Ammon's horn (tissue), 1 donor: ENCODE results near the gene CDCA7.
A peak's percentile ranks its signal among the peaks of the same experiment; 100 is the strongest.
"Not testable (repeated sequence)": the region's sequence is repeated elsewhere in the genome, so short reads cannot be mapped to it uniquely, and the experiment has no call there.

Source experiments
- DNase-seq: peaks from one replicate; pipeline ENCODE4 v3.0.0-alpha.2; 2016; ENCODE audit warnings: low spot score

The CDCA7 gene

DNA sequence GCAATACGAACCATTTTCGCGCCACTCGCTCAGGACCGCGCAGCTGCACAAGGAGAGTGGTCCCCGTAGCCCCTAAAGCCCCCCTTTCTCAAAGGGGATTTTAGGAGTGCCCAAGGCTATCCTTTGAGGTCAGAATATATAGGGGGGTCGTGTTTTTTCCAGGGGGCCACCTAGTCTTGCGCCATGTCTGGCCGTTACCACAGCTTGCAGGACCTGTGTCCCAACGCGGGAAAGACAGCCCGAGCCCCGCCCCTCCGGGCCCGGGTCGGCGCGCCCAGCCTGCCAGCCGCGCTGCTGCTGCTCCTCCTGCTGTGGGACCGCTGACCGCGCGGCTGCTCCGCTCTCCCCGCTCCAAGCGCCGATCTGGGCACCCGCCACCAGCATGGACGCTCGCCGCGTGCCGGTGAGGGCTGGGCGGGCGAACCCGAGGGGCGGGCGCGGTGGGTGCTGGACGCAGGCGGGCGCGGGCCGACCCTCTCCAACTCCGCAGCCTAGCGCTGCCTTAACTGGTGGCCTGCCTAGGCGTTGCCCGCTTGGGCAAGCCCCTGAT is at the start of gene CDCA7:
Gene CDCA7, plus strand, starts transcription at position 291 of the 550 bp plus-strand sequence. Its CDS starts 92 bp downstream, at position 383.
- peak; percentile 15 for DNase-seq

DNA sequence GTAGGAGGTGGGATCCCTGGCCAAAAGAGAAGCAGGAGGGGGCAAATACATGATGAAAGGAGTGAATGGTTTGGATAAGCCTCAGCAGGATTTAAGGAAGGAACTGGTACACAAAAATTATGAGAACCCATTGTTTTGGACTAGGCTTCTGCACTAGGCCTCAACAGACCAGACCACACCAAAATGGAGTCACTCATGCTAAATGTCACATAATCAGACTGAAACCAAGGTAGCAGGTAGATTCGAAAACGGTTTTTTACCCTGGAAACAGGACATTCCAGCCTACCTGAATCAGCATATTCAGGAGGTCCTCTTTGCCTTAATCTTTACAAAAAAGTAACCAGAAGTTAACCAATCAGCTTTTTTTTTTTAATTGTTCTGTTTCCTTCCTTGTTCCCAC is 49.4 kb upstream of the CDCA7 start:
- no peak for DNase-seq

DNA sequence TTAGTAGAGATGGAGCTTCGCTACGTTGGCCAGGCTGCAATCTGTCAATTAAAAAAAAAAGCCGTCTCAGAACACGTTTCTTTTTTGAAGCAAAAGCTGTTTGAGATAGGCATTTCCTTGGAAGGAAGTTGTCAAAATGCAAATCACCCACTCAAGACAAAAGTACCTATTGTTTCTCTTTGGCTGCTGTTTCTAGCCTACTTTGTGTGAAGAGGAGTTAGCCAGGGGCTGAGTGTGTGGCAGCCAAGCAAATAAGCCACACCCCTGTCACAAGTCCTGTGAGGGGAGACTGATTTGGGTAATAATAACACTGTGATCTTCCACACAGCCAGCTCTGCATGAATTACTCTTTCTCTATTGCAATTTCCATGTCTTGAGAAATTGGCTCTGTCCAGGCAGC is 47.4 kb upstream of the CDCA7 start:
- DNase-seq, result peak; percentile 26

DNA sequence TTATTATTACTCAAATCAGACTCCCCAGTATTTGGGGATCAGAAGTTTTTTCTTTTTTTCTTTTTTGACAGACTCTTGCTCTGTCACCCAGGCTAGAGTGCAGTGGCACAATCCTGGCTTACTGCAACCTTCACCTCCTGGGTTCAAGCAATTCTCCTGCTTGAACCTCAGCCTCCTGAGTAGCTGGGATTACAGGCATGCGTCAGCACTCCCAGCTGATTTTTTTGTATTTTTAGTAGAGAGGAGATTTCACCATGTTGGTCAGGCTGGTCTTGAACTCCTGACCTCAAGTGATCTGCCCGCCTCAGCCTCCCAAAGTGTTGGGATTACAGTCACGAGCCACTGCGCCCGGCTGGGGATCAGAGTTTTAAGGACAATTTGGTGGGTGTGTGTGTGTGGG is 45.3 kb upstream of the CDCA7 start:
- not testable (repeated sequence) for DNase-seq

DNA sequence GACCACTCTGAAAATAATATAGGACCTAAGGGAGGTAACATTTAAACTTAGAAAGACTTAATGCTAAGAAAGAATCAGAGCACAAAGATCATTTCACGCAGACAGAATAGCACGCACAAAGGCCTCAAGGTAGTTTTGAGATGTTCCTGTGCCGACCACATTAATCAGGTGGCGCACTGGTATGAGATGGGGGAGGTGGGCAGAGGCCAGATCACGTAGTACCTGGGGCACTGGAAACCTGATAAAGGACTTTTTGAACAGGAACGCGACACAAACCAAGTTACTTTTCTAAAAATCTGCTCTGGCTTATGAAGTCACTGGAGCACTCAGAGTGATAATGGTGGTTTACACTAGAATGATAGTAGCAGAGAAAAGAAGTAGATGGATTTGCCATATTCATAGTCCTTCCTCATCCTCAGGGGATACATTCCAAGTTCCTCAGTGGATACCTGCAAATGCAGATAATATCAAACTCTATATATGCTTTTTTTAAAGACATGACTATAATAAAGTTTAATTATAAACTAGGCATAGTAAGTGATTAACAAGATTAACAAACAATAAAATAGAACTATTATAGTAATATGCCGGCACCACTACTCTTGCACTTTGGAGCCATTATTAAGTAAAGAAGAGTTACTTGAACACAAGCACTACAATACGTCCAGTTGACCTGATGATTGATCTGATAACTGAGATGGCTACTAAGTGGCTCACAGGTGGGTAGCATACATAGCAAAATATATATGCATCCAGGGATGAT is 42.6 kb upstream of the CDCA7 start:
- DNase-seq, result no peak

DNA sequence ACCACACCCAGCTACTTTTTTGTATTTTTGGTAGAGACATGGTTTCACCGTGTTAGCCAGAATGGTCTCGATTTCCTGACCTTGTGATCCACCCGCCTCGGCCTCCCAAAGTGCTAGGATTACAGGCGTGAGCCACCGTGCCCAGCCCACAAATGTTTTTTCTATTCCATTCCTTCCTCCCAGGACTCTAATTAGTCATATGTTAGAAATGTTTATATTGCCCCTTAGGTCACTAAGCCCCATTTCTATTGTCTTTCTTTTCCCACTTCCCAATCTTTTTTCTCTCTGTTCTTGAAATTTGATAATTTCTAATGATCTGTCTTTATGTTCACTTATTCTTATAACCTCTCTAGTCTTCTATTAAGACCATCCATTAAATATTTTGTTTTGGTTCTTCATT is 31.3 kb upstream of the CDCA7 start:
- DNase-seq, result no peak

DNA sequence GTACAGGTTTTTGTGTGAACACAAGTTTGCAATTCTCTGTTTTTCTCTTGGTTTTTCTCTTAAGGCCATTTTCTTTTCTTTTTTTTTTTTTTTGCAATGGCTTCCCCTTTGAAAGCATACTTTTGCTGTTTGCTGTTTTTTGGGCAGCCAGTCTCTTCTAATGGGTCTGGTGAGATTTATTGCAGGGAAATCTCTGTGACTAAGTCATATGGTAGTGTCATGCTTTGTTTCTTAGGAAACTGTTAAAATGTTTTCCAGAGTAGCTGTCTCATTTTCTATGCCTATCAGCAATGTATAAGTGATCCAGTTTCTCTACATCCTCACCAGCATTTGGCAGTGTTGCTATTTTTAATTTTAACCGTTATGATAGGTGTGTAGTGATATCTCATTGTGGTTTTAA is 27.9 kb upstream of the CDCA7 start:
- no peak for DNase-seq

DNA sequence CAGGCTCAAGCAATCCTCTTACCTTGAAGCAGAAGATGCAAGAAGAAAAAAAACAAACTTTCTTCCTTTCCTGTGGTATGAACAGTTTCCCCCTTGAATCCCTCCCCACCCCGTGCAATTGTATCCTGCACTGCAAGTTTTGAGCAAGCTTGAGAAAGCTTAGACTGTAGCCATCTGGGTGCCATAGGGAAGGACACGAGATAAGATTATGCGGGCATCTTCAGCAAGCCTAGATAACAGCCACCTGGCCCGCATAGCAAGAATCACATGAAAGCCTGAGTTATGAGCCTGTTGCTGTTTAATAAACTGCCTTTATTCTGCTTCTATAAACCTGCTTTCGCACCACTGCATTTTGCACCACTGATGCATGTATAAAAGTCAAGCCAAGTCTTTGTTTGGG is 27.3 kb upstream of the CDCA7 start:
- no peak for DNase-seq

DNA sequence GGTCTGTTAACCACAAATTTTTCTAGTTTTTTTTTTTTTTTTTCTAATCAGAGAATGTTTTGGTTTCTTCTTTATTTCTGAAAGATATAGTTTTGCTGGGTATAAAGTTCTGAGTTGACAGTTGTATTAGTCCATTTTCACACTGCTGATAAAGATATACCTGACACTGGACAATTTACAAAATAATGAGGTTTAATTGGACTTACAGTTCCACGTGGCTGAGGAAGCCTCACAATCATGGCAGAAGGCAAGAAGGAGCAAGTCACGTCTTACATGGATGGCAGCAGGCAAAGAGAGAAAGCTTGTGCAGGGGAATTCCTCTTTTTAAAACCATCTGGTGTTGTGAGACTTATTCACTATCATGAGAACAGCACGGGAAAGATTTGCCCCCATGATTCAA is 21.7 kb upstream of the CDCA7 start:
- not testable (repeated sequence) for DNase-seq

DNA sequence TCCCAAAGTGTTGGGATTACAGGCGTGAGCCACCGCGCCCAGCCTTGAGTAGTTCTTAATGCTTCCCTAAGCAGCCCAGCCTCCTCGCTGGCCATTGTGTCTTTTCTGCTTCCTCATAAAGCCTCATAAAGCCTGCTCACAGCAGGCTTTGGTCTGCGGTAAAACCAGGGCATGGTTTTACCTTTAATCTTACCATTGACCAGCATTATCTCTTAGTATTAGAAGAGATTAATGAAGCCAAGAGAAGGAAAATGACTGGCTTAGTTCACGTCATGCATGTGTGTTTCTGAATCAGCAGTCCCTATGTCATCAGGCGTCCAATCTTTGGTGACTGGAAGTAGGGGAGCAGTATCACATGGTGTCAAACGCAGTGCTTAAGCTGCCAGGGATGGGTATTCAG is 14.9 kb upstream of the CDCA7 start:
- no peak for DNase-seq

DNA sequence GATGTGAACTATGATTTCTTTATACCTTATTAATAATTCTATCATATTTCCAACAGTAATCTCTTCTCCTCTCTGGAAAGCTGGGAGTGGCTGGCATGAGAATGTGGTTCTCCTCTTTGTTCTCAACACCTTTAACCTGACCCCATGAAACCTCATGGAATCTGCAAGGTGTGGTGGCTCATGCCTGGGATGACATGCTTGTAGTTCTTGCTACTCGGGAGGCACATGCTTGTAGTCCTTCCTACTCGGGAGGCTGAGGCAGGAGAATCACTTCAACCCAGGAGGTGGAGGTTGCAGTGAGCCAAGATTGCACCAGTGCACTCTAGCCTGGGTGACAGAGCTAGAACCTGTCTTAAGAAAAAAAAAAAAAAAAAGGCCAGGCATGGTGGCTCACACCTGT is 10.8 kb upstream of the CDCA7 start:
- no peak for DNase-seq

DNA sequence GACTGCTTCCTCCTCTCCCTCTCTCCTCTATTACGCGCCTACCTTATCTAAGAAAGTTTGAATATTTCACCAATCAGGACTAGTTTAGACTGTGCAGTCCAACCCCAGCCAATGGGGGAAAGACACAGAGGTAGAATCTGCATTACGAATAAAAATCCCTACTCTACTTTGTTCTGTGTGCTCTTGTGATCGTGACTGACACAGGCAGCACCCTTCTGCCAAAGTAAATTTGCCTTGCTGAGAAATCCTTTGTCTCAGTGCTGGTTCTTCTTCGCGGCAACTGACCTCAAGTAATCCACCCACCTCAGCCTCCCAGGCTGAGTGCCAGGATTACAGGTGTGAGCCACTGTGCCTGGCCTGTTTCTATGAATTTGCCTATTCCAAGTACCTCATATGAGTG is 8.6 kb upstream of the CDCA7 start:
- DNase-seq, result no peak

DNA sequence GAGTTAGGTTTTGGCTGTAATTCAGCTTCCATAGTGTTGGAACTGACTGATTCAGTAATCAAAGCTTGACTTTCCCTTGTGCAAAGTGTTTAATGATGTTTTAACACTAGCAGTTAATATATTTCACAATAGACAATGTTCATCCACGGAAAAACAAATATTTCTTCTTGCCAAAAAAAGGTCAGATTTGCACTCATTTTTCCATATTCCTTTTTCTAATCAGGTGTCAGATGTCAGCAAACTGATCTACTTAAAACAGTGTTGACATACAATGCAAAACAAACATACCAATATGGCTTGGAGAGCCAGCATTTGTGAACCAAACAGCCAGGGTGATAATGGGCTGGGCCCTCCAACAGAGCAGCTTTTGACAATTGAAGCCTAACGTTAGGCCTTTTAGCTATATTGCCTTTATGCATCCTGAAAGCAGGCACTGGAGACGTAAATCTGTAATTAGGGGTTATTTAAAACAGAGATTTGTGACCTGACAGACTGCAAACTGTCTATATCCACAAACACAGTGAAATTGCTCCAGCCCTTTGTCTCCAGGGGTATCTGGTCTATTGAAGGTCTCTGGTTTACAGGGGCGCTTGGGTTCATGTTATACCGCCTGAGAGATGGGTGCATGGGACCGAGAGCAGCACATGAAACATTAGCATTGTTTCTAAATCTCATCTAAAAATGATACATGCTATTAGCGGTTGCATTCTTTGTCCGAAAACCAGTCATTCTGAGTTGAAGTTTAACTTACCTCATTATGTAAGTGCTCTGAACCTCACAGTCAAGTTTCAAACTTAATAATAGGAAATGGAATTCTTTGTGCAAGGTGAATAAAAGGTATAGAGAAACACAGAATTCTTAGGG is 7.1 kb upstream of the CDCA7 start:
- DNase-seq, result no peak

DNA sequence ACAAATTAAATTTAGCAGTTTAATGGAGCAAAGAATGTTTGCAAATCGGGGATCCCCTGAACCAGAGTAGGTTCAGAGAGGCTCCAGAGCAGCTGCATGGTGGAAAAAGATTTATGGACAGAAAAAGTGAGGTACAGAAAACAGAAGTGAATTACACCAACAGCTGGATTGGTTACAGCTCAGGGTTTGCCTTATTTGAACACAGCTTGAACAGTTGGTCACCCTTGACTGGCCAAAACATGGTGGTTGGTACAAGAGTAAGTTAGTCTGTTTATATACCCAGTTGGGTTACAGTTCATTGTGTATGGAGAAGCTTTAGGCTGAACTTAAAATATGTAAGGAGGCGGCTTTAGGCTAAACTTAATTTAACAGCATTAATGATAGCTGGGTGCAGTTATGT is 5.4 kb upstream of the CDCA7 start:
- DNase-seq, result no peak

DNA sequence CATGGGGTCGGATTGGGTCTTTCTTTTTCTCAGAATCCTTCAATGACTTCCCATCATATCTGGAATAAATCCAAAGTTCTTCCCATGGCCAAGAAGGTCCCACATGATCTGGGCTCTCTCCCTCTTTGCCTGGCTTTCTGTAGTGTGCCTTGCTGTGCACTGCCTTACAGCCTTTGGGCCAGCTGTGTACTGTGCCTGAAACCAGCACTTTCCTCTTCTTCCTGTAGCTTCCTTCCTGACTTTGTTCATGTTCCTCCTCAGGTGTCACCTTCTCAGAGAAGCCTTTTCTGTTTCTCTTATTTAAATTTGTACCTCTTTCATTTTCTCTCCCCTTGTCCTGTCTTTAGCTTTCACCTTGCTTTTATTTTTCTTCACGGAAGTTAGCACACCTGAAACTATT is 4.3 kb upstream of the CDCA7 start:
- no peak for DNase-seq

DNA sequence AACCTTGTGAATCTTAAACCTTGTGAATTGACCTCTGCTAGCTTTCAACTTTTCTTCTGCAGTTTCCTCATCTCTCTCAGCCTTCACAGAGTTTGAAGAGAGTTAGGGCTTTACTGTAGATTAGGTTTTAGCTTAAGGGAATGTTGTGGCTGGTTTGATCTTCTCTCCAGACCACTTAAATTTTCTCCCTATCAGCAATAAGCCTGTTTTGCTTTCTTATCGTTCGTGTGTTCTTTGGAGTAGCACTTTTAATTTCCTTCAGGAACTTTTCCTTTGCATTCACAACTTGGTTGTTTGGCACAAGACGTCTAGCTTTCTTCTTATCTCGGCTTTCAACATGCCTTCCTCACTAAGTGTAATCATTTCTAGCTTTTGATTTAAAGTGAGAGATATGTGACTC is 2.8 kb upstream of the CDCA7 start:
- no peak for DNase-seq

DNA sequence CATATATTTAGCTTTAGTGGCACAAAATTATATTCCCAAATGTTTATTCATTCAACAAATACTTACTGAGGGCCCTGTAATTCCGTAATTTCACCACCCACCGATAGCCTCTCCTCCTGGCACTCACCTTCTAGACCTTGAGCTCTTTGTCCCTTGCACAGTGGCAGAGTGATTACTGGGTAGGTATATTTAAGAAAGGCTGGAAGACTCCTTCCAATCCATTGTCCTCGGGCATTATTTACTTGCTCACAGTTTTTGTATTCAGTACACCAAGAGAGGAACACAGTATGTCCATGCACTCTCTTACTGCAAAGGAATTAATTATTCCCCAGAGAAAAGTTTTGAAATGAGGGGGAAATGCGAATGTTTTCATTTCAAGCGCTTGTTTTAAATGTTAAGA is 1.1 kb upstream of the CDCA7 start:
- no peak for DNase-seq

DNA sequence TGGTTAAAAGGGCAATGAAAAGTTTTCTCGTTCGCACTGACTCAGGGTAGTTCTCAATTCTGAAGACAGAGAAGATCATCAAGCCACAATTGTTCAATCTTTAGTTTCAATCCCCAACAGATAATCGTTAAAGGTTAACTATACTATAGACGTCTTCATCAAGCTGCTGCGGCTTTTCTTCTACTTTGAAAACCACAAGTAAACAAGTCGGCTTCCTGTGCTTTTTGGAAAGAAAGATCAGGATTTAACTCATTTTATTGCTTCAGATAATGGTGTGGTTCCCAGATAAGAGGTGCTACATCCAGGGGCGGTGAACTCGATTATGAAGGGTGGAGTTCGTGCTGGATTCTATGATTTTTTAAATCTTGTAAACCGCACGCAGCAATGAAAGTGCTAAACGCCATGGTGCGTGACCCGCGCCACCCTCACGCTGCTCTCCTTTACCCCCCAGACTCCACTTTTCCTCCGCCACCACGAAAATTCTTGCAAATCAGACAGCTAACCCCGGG is 545 bp upstream of the CDCA7 start:
- no peak for DNase-seq

DNA sequence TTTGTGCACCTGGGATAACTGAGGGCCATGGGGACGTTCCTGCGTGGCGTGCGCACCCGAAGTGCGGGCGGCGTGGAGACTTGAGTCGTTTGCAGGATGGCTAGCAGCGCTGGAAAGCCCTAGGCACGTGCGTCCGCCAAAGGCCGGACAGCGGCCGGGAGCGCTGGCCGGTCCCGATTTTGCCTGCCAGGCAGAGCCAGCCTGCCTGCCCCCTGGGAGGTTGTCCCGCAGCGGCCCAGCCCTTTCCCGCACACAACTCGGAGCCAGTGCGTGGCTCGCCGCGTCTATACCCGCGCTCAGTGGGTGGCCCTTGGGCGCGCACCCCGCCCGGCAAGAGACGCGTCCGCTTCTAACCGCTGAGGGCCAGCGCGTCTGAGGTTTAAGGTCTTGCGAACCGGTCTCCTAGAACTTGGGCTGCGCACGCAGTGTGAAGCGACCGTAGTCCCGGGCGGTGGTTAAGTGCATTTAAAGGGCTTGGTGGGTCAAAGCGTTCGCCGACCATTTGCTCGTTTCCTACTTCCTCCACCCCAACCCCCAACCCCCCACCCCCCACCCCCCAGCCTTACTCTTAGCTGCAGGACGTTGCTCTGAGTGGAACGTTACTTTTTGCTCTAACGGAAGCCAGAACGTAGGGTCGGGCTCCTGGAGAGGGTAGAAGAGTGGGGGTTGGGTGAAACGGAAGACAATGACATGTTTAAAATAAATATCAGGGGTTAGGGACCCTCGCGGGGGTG is 627 bp downstream of the CDCA7 start:
- no peak for DNase-seq

DNA sequence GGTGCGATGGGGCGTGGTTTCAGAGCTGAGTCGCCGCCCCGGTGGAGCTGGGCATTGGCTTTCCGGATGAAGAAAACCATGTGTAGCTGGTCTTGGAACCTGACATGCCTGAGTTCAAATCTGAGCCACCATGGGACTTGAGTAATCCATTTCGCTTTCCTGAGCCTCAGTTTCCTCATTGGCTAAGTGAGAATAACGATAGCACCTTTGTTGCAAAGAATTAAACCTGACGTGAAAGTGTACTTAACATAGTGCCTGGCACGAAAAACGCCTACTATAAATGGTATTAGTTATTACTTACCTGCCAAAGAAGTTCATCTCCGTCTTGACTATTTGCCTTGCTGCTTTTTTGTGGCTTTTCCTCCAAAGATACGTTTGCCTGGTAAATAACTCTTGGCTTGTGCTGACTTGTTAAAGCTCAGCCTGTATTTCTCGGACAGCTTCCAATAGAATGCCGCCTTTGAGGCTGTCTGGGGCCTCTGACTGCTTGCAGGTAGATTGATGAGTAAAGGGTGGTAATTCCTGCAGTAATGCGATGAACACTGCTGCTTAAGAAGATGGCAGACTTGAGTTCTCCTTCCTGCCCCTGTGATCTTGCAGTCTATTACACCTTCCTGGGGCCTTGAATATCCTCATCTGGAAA is 1.3 kb downstream of the CDCA7 start:
- DNase-seq, result no peak

DNA sequence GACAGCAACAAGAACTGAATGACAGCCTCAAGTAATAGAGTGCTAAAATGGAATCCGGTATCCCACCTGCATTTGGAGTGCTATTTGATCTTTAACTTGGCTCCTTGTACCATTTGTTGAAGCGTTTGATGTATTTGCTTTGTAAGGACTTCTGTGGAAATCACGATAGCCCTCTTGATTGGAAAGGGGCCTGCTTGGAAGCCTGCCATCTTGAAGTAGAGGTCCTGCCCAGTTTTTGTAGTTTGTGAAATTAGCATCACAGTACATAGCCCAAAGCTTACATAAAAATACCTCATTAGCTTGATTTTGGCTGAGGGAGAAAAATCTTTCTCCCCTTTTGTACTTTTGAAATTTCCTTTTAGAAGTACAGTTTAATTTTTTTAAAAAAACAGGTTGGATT is 2.7 kb downstream of the CDCA7 start:
- no peak for DNase-seq

DNA sequence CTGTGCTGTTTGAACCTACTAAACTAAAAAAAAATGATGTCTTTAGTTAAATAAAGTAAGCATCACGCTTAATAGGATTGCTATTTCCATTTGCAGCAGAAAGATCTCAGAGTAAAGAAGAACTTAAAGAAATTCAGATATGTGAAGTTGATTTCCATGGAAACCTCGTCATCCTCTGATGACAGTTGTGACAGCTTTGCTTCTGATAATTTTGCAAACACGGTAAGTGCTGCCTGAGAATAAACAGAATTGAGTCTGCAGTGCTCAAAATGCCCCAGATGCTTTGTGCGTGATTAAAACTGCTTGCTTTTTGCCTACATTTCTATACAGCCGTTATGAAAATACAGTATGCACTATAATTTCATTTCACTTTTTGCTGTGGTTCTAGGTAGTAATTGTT is 3.9 kb downstream of the CDCA7 start:
- DNase-seq, result no peak
